ENCODE results near the gene CORO2B. TPM values are rescaled to one million over a fixed set of nuclear protein-coding genes. Genes with fewer than 3 reads are reported as not detected.

CORO2B gene
- total and polyA plus RNA-seq, 9 of the 15 experiments (the other 6 are each of a cell fraction or from before 2014, with no cell fraction given) = not detected

GRCh38 chr15:68734352-68734751, 155.6 kb downstream of the CORO2B start (continued):
- TF ChIP-seq RBM15 (IDR thresholded peaks at IDR 0.05; ENCODE audit: insufficient read depth, low read length) = no peak
- no peak for TF ChIP-seq ZC3H8 (IDR thresholded peaks at IDR 0.05)
- TF ChIP-seq NR4A1 (CRISPR knock-in tag; IDR thresholded peaks at IDR 0.05) = no peak
- no peak for TF ChIP-seq NR4A1 (tag; IDR thresholded peaks at IDR 0.05)
- peak; percentile 87 for TF ChIP-seq MECOM (CRISPR knock-in tag; IDR thresholded peaks at IDR 0.05)
- no peak for TF ChIP-seq KAT8 (IDR thresholded peaks at IDR 0.05; ENCODE audit: low read depth)
- TF ChIP-seq FOXP1 (CRISPR knock-in tag; IDR thresholded peaks at IDR 0.05) = no peak
- no peak for TF ChIP-seq MEF2D (tag; conservative IDR thresholded peaks at IDR 0.05; ENCODE audit: low read depth)
- TF ChIP-seq E2F5 (CRISPR knock-in tag; IDR thresholded peaks at IDR 0.05) = no peak
- no peak for TF ChIP-seq ZNF408 (CRISPR knock-in tag; IDR thresholded peaks at IDR 0.05; ENCODE audit: low read depth)
- no peak for TF ChIP-seq DPF2 (IDR thresholded peaks at IDR 0.05)
- no peak for TF ChIP-seq HDGF (IDR thresholded peaks at IDR 0.05)
- TF ChIP-seq U2AF2 (optimal IDR thresholded peaks at IDR 0.05; ENCODE audit: low read depth, low read length) = no peak
- no peak for TF ChIP-seq NFATC3 (IDR thresholded peaks at IDR 0.05)
- no peak for TF ChIP-seq SRF (CRISPR knock-in tag; IDR thresholded peaks at IDR 0.05)
- TF ChIP-seq GABPA (tag; conservative IDR thresholded peaks at IDR 0.05; ENCODE audit: low read depth) = no peak
- TF ChIP-seq TFAP4 (CRISPR knock-in tag; IDR thresholded peaks at IDR 0.05; ENCODE audit: borderline replicate concordance) = no peak
- peak; percentile 62 for TF ChIP-seq MEIS2 (IDR thresholded peaks at IDR 0.05; ENCODE audit: partially characterized antibody)
- no peak for TF ChIP-seq RNF219 (CRISPR knock-in tag; IDR thresholded peaks at IDR 0.05)
- TF ChIP-seq PRDM10 (IDR thresholded peaks at IDR 0.05; ENCODE audit: partially characterized antibody) = peak; percentile 54
- no peak for TF ChIP-seq ASH1L (IDR thresholded peaks at IDR 0.05; ENCODE audit: borderline replicate concordance, low read depth, partially characterized antibody)
- TF ChIP-seq RBFOX2 (IDR thresholded peaks at IDR 0.05; ENCODE audit: low read depth, low read length) = no peak
- no peak for TF ChIP-seq TBL1XR1 (IDR thresholded peaks at IDR 0.05; ENCODE audit: low read length in 2 of 2)
- TF ChIP-seq POLR3G (IDR thresholded peaks at IDR 0.05; ENCODE audit: extremely low read depth, insufficient read length, insufficient replicate concordance) = no peak

Data from K562 (cell line).